Measurements from ENCODE around the gene HLX.

Gene HLX

GRCh38 chr1:220896092-220896491 is 16.8 kb downstream of the HLX start:
- DNase-seq (ENCODE audit: low read depth): no peak

DNA sequence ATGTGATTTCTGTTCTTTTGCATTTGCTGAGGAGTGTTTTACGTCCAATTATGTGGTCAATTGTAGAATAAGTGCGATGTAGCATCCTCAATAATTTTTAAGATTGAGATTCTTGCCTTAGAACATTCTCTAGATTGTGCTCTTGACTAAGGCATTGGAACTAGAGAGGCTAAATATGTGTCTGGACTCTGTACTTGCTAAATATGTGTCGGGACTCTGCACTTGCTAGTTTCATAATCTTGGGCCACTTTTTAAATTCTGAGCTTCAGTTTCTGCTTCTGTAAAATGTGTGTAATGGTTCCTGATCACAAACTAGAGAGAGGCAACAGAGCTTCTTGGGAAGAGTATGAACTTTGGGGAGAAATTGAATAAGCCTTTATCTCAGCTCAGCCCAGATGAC is 21.6 kb downstream of the HLX start:
- no peak for DNase-seq (ENCODE audit: low read depth)

- peak; percentile 70 for DNase-seq (ENCODE audit: low read depth)
Observed at GRCh38 chr1:220901881-220902280, 22.6 kb downstream of the HLX start.

GRCh38 chr1:220902916-220903315 is 23.7 kb downstream of the HLX start:
- DNase-seq (ENCODE audit: low read depth): peak; percentile 48

- DNase-seq (ENCODE audit: low read depth): no peak
Observed at GRCh38 chr1:220904876-220905275, 25.6 kb downstream of the HLX start.

DNA sequence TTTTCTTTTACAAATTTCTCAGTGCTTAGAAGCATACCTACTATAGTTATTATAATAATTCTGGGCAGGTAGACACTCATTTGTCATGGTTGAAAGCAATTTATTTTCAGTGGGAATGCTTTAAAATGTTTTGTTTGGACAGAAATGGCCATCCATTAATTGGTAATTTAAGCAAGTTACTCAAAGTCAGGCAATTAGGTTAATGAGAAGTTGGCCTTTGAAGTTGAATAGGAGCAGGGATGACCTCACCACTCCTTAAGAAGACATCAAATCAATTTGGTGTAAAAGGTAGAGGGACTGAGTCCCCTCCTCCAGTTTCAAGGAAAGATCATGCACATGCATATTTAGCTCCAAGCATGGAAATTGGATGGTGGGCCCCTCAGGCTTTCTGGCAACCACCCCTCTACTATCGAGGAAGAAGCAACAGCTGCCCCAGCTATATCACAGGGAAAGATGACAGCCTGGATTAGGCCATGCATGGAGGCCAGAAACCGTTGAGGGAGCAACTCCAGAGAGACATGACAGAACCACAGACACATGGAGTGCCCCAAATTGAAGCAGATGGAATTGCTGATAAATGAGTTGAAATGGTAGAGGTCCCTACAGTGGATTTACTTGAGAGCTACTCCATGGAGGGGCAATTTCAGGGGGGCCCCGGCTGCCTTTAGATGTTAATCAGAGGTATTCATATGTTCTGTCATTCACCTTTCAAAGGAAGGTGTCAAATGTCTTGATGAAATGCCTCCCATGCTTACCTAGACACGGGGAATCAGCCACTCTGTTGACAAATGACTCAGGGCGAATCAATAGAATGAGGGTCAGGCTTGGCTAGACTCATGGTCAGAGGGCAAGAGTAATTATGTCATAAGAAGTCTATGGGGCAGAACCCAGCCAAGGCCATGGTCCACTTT is 26.7 kb downstream of the HLX start:
- no peak for DNase-seq (ENCODE audit: low read depth)

DNA sequence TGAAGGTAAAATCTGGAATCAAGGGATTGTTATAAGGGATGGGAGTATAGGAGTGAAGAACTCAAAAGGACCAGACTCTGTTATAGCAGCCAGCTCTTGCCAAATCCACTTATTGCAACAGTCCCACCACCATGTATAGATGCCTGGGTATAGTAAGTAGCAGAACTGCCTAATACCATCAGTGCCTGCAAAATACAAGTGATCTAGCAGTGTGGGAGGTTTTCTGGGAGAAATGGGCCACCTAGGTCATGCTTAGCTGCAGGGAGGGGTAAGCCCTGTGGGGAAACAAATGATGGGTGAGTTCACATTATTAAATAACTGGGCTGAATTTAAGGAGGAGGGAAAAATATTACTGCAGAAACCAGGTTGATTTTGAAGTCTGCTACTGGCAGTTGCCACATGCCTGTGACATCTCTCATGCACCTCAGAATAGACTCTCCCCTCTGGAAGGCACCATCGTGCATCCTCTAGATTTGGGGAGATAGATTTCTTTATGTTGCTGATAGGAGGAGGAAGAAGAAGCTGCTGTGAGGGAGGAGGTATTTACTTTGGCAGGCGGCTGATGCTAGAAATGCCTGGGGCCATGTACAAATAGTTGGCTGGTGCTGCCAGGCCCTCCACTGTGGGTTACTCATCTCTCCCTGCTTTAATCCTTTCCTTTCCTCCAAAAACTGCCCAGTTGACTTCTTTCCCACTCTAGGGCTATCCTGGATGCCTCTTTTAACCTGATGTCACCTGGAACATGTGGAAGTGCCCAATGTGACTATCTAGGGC is 27.5 kb downstream of the HLX start:
- peak; percentile 91 for DNase-seq (ENCODE audit: low read depth)

- peak; percentile 33 for DNase-seq (ENCODE audit: low read depth)
Observed at GRCh38 chr1:220908757-220909156, 29.5 kb downstream of the HLX start.

GRCh38 chr1:220910021-220910420 is 30.8 kb downstream of the HLX start:
- no peak for DNase-seq (ENCODE audit: low read depth)

DNA sequence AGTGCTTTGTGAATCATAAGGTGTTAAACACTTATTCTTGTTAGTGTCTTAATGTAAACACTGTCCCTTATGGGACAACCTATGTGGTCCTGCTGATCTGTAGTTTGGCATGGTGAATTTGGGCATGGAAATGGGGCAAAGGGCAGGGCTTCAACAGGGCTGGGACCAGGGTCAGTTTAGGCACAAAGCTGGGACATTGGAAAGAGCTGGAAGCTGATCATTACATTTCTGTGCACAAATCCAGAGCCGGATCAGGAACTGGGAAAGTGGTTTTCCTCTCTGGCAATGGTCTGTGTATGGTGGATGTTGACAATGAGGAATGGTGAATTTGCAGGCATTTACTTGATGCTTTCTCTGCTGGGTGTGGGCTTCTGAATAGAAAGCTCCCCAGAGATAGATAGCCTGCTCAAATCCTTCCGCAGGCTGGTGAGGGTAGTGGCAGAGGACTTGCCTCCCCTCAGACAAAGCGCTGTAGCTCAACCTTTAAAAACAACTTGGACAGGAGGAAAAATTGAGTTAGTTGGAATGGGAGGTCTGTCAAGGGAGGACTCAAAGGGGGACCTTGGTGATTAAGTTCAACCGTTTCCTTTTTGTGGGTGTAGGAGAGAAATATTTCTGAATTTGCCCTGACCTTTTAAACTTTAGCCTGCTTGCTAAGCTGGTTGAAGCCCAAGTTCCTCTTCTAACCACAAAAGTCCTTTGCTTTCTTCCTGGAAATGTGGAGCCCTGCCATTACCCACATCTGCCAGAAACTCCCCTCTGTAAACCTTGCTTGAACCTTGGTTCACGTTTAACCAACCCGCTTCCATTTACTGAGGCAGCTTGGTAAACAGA is 35.3 kb downstream of the HLX start:
- DNase-seq (ENCODE audit: low read depth): no peak

GRCh38 chr1:220915117-220915440 is 35.8 kb downstream of the HLX start:
- no peak for DNase-seq (ENCODE audit: low read depth)

DNA sequence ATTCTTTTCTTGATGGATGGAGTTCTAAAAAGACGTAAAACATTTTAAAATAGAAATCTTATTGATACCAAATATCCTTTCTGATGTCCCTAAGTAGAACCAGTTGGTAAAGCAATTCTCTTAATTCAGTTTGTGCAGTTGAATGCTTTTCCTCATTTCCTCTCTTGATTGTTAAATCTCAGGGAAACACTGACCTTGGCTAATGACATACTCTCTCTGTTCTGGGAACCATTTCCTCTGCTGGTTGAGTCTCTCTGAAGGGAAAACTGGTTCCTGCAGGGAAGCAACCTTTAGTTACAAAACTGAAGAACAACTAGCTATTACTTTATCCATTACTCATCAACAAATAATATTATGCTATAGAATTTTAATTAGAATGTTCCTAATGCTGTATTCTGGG is 36.7 kb downstream of the HLX start:
- no peak for DNase-seq (ENCODE audit: low read depth)

DNA sequence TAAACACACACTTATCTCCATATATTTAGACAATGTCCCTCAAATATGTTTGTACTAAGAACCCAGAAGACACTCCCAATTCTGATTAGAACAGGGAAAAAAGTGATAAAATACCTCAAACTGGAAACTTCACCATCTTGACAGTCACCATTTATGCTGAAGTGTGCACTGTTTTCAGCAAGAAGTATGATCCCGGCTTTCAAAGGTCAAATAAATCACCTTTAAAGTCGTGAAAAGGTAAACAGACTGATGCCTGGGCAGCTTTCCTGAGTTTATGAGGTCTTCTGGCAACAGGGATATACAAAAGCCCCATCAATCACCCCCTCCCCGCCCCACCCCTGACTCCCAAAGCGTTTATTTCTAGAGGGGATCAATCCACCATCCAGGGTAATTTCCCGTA is 37.9 kb downstream of the HLX start:
- no peak for DNase-seq (ENCODE audit: low read depth)

DNA sequence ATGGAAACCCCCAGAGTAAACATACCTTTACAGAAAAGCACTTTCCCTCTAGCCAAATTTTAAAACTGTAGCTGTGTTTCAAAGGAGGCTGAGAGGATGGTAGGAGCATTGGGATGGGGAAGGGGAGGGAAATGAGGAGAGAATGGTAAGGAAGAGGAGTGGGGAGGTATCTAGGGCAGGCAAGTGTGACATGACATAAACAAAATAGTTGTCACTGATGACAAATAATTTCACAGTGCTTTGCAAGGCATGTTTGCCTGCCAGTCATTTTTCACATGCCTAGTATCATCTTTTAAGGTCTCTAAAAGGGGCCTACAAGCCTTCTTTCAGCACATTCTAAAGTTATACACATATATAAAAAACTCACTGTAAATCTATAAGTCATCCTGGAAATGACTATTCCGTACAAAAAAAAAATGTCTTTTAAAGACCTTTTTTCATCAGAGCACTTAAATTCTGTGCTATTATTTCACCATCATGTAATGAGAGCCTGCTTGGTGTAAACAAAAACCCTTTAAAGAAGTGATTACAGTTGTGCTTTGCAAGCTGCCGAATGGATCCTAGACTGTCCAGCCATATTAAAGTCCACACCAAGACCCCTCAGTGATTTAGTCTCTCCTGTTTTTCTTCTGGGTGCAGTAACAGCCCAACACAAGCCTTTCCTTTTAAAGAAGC is 38.4 kb downstream of the HLX start:
- DNase-seq (ENCODE audit: low read depth): no peak

GRCh38 chr1:220918285-220918951 is 39.2 kb downstream of the HLX start:
- no peak for DNase-seq (ENCODE audit: low read depth)

DNA sequence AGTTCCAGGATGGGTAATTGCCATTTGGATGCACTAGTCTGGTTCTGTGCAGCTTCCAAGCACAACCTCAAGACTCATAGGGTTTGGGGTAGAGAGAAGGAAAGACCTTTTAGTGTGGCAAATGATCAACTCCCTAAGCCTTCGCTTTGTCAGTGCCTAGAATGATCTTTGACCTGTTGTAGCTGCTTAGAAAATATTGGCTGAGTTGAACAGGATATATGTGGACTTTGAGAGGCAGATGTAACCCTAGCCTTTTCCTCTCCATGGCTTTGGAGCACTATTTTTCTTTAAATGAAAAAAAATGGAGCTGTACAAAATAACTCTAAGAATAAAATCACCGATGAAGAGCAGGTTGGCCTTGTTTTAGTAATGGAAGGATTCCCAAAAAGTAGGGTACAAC is 41.7 kb downstream of the HLX start:
- DNase-seq (ENCODE audit: low read depth): no peak

- DNase-seq (ENCODE audit: low read depth): no peak
Observed at GRCh38 chr1:220921498-220921897, 42.3 kb downstream of the HLX start.

DNA sequence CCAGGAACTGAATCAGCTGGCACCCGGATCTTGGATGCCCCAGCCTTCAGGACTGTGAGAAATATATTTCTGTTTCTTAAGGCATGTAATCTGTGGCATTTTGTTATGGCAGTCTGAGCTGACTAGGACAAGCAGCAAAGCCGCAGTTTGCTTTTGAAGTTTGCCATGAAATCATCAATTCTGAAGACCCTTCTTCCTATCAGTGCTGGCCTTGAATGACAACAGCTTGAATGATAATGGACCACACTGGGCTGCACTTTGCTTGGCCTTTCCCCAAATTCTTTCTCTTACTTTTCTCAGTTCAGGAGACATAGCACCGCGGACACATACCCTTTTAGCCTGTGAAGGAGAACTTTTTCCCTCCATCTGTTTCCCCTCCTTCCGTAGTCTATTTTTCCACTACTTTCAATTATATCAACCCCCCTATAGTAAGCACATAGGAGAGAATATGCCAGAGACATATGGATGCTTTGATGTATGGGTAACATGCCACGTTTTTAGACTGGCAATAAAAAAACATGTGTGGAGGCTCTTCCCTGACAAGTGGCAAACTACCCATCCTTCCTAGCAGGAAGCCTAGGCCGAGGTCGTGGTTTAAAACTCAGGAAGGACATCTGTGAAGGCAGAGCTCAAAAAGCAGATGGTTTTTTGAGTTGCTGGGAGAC is 42.9 kb downstream of the HLX start:
- DNase-seq (ENCODE audit: low read depth): no peak

DNA sequence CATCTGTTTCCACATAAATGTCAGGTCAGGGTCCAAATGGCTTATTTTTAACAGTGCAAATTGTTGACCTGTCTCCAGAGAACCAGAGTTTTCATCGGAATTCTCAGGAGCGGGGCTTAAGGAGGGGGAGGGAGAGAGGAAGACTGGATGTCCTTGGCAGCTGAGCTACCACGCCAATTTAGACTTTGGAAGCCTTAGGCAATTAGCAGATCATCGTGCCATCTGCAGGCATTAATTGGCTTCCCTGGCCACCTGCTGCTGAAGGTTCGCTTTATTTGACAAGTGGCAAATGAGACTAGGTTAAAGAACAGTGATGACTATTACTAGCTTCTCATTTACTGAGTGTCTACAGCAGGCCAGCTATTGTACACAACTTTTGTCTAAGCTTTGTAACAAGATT is 43.7 kb downstream of the HLX start:
- DNase-seq (ENCODE audit: low read depth): no peak

DNA sequence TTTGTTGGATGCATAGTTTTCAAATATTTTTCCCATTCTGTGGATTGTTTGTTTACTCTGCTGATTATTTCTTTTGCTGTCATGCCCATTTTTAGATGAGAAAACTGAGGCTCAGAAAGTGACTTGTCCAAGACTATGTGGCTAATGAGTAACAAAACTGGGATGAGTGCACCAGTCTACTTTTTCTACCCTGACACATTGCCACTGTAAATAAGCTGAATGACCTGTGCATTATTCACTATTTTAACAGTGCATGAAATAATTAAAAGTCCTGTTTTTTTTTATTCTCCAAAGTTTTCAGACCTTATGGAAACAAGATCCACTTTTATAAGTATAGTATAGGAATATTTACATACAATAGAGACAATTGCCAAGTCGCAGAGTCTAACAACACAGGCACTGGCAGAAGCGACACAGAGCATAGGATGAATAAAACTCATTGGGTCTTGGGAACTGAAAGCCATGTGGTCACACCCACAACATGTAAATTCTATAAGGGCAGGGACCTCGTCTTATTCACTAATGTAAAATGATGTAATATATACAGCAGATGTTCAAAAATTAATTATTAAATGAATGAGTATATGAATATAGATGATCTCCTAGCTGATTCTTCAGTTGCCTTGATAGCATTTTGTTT is 45.2 kb downstream of the HLX start:
- DNase-seq (ENCODE audit: low read depth): no peak
